HG03342 (cell line): ENCODE data around the gene CHRNB1.
"Not testable (repeated sequence)": the region's sequence is repeated elsewhere in the genome, so short reads cannot be mapped to it uniquely, and the experiment has no call there.

ENCODE experiments used
- ATAC-seq: cut with Tn5 transposase; IDR thresholded peaks from one replicate; pipeline ENCODE4 v1.9.1; 2021; ENCODE audit warnings: mild to moderate bottlenecking, moderate library complexity; ENCODE audit not compliant: unreplicated experiment

The CHRNB1 gene

DNA sequence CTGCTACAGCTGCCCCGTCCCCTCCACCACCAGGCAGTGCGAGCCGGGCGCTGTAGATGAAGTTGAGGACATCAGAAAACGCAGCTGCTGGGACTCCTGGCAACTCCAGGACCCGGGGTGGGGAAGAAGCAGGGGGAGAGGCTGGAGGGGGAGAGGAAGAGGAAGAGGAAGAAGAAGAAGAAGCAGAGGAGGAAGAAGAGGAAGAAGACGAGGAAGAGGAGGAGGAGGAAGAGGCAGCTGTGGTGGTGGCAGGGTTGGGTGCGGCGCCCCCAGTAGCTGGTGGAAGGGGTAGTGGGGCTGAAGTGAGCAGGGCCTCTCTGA is 21.4 kb downstream of the CHRNB1 start:
- no peak for ATAC-seq

DNA sequence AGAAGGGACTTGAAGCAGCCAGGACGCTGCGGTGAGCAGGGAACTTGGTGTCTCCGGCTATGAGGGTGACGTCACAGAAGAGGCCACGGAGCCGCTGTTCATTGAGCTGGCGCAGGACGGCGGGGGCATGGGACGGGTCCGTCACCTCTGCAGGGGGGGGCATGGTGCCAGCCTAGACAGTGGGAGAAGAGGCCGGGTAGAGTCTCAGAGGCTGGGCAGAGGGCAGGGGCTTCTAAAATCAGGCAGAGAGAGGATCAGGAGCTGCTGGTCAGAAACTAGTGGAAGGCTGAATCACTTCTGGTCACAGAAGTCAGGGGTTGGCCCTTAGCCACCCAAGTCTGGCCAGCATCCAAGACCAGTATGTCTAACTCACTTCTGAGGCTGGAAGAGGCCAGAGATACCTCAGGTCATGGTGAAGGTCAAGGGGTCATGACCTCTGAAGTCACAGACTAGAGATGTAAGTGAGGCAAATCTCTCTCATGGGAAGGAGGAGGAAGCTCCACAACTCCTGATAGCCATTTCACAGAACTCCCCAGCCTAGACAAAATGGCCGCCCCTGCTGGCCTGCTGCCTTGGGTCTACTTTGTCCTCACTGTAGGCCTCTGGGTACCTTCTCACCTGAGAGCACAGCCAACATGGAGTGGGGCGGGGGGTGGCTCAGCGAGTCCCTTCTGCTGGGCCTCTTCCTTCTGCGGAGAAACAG is 21.9 kb downstream of the CHRNB1 start:
- ATAC-seq, result no peak

DNA sequence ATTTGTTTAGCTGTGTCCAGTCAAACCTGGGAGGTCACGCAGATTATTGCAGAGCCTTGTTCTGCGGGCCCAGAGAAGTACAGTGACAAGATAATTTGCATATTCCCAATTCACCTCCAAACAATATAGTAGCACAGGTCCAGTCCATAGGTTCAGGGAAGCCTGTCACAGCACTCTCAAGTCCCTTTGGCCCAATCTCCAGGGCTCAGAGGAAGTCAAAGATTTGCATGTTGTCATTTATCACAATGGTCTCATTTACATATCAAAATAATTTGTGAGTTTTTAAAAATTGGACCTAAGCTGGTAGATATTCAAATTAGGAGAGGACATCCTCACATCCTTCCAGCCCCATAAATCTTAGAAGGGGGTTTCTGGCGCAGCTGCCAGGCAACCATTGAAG is 22.6 kb downstream of the CHRNB1 start:
- no peak for ATAC-seq

DNA sequence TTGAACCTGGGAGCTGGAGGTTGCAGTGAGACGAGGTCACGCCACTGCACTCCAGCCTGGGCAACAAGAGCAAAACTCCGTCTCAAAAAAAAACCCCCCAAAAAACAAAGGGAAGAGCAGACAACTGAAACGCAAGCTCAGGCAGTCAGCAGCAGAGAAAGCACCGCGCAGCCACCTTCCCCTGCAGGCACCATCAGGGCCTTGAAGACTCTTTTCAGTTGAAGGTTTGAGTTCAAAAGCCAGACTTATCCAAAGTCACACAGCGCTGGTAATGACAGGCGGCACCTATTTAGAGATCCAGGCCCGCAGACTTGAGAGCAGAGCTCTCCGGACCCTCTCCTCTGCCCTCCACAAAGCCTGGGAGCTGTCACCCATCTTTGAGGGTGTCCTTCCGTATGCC is 23.4 kb downstream of the CHRNB1 start:
- ATAC-seq, result no peak

DNA sequence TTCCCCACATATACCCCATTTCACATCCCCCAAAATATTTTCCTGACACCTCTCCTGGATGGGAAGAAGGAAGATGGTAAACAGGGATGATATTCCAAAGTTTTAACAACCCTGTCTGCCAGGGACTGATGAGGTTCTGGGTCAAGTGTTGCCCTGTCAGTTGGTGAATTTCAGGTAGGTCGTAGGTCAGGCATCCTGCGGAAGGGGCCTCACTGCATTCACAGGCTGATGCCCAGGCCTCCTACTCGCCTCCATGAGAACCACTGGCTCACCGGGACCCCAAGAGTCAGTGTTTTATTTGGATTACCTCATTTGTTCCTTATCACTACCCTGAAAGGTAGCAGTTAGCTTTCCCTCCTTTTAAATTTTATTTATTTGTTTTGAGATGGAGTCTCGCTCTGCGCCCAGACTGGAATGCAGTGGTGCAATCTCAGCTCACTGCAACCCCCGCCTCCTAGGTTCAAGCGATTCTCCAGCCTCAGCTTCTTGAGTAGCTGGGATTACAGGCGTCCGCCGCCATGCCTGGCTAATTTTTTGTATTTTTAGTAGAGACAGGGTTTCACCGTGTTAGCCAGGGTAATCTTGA is 24.0 kb downstream of the CHRNB1 start:
- ATAC-seq, result no peak

DNA sequence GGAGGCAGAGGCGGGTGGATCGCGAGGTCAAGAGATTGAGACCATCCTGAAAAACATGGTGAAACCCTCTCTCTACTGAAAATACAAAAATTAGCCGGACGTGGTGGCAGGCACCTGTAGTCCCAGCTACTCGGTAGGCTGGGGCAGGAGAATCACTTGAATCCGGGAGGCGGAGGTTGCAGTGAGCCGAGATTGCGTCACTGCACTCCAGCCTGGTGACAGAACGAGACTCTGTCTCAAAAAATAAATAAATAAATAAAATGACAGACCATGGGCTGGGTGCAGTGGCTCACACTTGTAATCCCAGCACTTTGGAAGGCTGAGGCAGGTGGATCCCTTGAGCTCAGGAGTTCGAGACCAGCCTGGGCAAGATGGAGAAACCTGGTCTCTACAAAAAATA is 25.0 kb downstream of the CHRNB1 start:
- ATAC-seq, result not testable (repeated sequence)

DNA sequence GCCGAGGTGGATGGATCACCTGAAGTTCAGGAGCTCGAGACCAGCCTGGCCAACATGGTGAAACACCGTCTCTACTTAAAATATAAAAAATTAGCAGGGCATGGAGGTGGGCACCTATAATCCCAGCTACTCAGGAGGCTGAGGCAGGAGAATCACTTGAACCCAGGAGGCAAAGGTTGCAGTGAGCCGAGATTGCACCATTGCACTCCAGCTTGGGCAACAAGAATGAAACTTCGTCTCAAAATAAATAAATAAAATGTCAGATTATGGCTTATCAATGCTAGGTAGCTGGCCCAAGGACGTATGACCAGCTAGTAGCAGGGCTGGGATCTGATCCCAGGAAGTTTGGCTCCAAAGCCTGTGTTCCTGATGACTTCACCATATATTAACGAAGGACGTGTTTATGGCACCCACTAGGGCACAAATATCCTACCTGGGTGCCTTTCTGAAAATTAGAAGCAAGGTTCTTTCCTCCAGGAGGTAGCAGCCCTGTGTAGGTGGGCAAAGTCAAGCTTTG is 25.7 kb downstream of the CHRNB1 start:
- not testable (repeated sequence) for ATAC-seq

DNA sequence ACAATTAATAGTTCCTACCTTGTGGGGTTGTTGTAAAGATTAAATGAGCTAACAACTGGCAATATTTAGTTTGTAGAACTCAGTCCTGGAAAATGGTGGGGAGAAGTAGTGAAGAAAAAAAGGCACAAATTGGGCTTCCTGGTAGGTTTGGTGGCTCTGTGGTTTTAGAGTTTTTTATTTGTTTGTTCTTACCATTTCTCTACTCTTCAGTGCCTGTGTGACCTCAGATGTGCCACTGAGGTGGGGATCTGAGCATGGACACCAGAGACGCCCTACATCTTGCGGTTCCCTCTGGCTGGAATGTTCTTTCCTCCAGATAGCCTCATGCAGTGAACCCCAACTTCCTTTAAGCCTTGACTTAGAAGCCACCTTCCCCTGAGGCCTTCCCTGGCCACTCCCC is 26.9 kb downstream of the CHRNB1 start:
- no peak for ATAC-seq

DNA sequence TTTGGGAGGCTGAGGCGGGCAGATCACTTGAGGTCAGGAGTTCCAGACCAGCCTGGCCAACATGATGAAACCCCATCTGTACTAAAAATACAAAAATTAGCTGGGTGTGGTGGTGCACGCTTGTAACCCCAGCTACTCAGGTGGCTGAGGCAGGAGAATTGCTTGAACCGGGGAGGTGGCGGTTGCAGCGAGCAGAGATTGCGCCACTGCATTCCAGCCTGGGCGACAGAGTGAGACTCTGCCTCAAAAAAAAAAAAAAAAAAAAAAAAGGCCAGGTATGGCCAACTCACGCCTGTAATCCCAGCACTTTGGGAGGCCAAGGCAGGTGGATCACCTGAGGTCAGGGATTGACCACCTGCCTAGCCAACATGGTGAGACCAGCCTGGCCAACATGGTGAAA is 29.9 kb downstream of the CHRNB1 start:
- ATAC-seq, result not testable (repeated sequence)

DNA sequence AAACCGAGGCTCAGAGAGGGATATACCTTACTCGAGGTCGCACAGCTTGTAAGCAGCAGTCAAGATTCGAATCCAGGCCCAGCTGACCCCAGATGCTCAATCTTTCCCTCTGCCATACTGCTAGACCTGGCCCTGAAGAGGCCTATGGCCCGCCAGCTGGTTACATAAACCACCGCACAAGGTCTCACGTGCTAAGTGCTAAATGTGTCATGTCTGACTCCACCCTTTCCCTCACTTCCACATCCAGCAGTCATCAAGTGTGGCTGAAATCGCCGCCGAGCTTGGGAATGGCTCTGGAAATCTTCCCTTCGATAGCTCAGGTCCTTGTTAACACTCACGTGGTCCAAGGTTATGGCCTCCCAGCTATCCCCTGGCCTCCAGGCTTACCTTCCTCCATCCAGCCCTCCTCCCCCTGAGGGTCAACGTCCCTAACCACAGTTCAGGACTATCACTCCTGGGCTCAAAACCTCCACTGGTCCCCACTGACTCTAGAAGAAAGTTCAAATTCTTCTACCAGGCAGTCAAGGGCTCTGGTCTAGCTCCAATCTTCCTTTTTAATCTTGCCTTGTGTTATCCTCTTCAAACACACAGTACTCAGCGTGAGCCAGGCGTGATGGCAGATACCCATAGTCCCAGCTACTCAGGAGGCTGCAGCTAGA is 31.0 kb downstream of the CHRNB1 start:
- ATAC-seq, result no peak

DNA sequence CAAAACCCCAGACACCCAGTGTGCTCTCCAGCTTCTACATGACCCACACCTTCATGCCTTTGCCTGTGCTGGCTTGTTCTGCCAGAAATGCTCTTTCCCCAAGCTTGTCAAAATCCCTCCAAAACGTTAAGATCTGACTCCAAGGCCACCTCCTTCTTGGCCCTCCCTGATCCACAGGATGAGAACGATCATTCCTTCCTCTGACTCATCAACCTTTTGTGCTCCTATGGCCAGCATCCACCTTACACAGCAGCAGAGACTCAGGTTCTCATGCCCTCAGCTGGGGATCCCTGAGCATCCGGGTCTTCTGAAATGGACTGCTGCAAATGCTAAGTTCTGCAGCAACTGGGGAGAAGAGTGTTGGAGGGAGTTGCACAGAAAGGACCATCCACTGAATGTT is 31.6 kb downstream of the CHRNB1 start:
- ATAC-seq, result no peak

DNA sequence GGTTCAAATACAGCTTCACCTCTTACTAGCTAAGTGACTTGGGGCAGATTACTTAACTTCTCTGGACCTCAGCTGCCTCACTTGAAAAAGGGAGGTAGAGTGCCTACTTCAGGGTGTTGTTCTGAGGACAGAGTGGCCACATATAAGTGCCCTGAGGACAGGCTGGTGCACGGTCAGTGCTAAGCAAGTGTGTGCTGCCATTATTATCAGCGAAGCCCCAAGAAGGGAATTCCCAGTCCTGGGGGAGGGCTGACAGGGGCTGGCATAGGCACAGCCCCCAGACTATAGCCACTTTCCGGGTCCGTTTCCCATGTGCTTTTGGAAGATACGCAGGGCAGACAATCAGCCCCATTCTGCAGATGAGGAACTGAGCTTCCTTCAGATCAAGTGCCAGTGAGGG is 32.1 kb downstream of the CHRNB1 start:
- ATAC-seq, result no peak

DNA sequence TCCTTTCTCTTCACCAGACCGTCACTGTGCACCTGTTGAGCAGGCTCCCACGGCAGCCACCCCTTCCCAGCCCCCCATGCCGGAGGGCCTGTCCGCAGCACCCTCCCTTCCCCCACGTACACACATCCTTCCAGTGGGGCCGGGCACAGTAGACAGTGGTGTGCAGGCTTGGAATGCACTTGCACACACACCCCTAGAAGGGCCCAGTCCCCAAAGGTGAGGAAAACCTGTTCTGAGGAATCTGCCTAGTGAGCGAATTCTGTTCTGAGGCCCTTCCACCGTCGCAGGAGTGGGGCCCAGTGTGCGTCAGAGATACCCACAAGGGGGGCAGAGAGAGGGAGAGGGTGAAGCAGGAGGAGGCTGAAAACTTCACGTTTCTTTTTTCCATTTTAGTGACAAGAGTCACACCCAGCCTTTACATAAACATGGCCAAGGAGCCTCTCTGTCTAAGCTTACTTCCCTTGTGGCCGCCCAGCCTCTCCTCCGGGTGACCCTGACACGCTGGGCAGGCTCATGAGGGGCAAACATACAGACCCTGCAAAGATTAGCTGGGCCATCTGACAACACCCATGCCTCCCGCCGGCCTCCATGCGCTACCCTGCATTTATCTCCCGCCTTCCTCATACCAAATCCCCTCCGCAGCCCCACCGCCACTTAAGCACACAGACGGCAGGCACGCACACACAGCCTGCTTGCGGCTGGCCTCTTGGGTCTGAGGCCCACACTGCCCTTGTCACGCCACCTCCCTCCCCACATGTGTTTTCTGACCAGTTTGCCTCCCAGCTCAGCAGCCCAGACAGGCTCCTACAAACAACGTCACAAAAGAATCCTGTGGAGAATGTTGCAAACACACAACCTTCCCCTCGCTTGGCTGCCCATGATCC is 32.8 kb downstream of the CHRNB1 start:
- no peak for ATAC-seq

DNA sequence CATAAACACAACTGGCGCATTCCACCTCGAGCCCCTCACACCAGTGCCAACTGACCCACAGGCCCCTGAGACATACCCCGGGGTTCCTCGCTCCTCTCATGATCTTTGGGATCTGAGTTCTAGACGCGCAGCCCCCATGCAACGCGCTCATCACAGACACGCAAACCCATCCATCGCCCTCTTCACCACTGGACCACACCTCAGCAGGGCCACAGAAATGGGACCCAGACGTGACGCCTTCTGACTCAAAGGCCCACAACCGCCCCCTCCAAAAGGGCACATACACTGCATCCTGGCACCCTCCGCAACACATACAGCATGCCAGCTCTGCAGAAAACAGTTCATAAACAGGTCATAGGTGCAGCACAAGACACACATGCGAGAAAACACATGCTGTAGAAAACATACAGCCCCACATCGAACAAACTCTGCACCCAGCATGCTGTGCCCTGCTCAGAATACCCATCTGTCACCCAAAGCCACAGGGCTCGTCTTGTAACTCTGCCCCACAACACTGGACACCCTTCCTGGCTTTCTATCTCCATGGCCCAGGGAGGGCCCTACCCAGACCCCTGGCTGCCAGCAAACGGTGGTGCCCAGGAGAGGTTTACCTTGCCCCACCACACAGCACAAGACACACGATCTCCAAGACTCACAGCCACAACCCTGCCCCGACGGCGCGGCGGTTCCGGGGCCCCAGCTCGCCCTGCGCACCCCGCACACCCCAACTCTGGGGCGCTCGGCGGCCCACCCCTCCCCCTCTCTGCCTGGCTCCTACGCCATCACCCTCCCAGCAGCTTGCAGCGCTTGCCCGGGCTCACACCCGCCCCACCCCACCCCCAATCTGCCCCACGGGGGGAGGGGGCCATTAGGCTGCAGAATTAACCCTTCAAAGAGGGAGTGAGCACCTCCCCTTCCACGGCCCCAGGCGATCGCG is 33.7 kb downstream of the CHRNB1 start:
- no peak for ATAC-seq

DNA sequence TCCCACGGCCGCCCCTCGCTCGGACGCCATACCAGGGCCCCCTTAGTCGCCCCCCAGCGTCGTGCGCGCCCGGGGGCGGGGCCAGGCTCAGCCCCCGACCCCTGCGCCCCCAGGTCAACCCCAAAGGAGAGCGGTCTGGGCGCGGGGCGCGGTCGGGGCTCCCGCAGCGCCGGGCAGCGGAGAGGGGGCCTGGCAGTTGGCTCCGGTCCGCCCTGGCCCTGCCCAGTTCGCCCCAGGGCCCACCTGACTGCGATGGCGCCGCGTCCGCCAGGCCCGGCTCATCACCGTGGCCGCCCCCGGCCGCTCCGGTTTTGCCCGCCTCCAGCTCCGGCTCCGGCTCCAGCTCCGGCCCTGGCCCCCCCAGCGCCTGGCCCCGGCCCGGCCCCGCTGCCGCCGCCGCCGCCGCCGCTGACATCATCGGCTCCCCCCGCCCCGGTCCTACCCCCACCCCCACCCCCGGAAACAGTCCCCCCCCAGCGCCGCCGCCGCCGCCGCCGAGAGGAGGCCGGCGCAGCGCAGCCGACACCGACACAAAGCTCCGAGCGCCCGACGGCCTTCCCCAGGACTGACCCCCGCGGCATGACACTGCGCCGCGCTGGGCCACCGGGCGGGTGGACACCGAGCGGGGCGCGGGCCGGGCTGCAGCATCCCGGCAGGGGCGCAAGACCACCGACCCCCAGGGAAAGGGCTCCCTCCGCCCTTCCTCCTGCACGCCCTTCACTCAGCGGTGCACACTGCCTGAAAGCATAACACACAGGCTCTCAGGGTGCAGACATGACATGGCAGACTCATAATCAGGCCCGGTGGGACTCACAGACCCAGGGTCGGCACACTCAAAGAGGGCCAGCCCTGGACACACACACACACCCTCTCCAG is 34.6 kb downstream of the CHRNB1 start, which contains the start of gene ZBTB4:
TSS of gene ZBTB4 (minus strand) at position 419 of the 876 bp plus-strand sequence. CDS start 12,830 bp downstream, outside the sequence.
- ATAC-seq, result no peak

DNA sequence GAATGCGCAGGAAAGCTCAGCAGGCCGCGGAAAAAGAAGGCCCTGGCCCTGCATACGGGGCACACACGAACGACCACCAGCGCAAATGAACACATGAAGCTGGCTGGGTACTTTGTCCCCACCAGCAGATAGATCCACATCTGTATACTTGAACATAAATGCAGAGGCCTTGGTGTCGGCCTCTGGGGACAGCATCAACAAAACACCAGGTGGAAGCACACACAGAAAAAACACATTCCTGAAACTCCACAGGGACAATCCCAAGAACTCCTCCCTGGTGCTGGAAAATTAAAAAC is 35.2 kb downstream of the CHRNB1 start:
- ATAC-seq, result no peak

DNA sequence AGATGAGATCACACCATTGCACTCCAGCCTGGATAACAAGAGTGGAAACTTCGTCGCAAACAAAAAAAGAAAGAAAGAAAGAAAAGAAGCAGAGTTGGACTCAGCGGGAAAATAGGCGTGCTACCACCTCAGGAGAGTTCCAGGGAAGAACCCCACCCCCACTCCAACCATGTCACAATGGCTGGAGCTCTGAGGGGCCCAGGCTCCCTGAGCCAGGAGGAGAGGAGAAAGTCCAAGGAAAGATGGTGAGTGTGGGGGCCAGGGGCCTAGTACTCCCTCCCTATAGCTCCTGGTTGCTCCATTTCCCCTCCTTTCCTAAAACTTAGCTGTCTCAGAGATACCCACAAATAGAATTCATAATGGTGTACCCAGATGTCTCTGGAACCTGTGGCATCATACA is 36.4 kb downstream of the CHRNB1 start, which contains the start of gene SLC35G6:
TSS of gene SLC35G6 (plus strand) at position 172 of the 400 bp plus-strand sequence. CDS start at position 243, 71 bp downstream.
- not testable (repeated sequence) for ATAC-seq

DNA sequence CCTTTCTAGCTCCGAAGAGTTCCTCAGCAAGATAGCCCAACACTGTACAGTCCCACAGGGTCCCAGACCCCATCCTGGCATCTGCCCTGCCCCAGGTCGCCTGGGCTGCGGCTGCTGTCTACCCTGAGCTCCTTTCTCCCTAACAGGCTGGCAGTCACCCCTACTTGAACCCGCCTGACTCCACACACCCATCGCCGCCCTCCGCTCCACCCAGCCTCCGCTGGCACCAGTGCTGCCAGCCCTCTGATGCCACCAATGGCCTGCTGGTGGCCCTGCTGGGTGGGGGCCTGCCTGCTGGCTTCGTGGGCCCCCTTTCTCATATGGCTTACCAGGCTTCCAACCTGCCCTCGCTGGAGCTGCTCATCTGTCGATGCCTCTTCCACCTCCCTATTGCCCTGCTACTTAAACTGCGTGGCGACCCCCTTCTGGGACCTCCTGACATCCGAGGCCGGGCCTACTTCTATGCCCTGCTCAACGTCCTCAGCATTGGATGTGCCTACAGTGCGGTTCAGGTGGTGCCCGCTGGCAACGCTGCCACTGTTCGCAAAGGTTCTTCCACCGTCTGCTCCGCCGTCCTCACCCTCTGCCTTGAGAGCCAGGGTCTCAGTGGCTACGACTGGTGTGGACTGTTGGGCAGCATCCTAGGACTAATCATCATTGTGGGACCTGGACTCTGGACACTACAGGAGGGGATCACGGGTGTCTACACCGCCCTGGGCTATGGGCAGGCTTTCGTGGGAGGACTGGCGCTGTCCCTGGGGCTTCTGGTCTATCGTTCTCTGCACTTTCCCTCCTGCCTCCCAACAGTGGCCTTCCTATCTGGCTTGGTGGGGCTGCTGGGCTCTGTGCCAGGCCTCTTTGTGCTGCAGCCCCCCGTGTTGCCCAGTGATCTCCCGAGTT is 37.2 kb downstream of the CHRNB1 start:
- ATAC-seq, result not testable (repeated sequence)
